CD4-positive, alpha-beta T cell treated with Interferon gamma for 1 hour (primary cell): Measurements from ENCODE around the gene POLR2A.
A peak's percentile ranks its signal among the peaks of the same experiment; 100 is the strongest.

Source experiments
- DNase-seq: peaks from one replicate; pipeline ENCODE4 v3.0.0-alpha.2; 2020

POLR2A gene

DNA sequence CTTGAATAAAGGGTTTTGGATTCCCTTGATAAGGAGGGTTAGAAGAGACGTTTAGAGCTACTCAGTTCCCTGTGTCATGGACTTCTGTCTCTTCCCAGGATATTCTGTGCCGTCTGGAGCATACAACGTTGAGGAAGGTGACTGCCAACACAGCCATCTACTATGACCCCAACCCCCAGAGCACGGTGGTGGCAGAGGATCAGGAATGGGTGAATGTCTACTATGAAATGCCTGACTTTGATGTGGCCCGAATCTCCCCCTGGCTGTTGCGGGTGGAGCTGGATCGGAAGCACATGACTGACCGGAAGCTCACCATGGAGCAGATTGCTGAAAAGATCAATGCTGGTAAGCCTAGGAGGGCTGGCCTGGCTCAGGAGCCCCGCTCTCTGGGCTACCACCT is 24.7 kb downstream of the POLR2A start:
- DNase-seq: no peak

DNA sequence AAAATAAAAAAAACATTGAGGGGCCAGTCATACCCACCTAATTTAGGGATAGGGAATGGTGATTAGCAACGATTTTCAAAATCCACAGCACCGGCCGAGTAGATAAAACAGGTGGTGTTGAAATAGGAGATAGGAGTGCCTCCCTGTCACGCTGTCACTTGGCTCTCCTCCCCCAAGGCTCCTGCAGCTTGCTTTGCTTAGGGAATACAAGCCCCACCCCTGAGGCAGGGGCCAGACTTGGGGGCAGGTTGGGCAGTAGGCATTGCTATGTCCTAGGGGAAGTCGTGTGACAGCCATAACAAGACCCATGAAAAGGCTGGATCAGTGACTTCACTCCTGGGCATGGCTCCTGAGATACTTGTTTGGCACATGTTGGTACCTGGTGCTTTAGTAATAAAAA is 25.8 kb downstream of the POLR2A start:
- no peak for DNase-seq

DNA sequence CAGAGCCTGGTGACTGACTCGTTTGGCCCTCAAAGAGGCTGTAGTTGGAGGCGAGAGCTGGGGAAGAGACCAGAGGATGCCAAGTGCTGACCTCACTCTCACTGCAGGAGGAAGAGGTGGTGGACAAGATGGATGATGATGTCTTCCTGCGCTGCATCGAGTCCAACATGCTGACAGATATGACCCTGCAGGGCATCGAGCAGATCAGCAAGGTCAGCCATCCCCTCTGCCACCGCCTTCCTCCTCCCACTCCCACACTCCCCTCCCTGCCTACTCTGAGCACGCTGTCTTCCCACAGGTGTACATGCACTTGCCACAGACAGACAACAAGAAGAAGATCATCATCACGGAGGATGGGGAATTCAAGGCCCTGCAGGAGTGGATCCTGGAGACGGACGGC is 26.9 kb downstream of the POLR2A start:
- DNase-seq: no peak

DNA sequence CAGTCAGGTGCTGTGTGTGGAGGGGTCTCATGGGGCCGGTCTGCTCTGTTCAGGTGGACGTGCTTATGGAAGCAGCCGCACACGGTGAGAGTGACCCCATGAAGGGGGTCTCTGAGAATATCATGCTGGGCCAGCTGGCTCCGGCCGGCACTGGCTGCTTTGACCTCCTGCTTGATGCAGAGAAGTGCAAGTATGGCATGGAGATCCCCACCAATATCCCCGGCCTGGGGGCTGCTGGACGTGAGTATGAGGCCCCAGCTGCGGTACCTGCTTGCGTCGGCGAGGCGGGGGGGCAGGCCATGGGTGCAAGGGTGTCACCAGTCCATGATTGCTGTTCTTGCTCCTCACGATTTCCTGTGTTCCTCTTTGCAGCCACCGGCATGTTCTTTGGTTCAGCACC is 27.9 kb downstream of the POLR2A start:
- no peak for DNase-seq

DNA sequence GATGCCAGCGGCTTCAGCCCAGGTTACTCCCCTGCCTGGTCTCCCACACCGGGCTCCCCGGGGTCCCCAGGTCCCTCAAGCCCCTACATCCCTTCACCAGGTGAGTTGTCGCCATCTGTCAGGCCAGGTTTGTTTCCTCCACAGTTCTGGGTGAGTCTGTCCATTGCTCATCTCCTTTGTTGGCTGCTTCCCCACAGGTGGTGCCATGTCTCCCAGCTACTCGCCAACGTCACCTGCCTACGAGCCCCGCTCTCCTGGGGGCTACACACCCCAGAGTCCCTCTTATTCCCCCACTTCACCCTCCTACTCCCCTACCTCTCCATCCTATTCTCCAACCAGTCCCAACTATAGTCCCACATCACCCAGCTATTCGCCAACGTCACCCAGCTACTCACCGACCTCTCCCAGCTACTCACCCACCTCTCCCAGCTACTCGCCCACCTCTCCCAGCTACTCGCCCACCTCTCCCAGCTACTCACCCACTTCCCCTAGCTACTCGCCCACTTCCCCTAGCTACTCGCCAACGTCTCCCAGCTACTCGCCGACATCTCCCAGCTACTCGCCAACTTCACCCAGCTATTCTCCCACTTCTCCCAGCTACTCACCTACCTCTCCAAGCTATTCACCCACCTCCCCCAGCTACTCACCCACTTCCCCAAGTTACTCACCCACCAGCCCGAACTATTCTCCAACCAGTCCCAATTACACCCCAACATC is 28.8 kb downstream of the POLR2A start:
- DNase-seq: no peak

DNA sequence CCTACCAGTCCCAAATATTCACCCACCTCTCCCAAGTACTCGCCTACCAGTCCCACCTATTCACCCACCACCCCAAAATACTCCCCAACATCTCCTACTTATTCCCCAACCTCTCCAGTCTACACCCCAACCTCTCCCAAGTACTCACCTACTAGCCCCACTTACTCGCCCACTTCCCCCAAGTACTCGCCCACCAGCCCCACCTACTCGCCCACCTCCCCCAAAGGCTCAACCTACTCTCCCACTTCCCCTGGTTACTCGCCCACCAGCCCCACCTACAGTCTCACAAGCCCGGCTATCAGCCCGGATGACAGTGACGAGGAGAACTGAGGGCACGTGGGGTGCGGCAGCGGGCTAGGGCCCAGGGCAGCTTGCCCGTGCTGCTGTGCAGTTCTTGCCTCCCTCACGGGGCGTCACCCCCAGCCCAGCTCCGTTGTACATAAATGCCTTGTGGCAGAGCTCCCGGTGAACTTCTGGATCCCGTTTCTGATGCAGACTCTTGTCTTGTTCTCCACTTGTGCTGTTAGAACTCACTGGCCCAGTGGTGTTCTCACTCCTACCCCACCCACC is 29.8 kb downstream of the POLR2A start:
- DNase-seq: no peak

DNA sequence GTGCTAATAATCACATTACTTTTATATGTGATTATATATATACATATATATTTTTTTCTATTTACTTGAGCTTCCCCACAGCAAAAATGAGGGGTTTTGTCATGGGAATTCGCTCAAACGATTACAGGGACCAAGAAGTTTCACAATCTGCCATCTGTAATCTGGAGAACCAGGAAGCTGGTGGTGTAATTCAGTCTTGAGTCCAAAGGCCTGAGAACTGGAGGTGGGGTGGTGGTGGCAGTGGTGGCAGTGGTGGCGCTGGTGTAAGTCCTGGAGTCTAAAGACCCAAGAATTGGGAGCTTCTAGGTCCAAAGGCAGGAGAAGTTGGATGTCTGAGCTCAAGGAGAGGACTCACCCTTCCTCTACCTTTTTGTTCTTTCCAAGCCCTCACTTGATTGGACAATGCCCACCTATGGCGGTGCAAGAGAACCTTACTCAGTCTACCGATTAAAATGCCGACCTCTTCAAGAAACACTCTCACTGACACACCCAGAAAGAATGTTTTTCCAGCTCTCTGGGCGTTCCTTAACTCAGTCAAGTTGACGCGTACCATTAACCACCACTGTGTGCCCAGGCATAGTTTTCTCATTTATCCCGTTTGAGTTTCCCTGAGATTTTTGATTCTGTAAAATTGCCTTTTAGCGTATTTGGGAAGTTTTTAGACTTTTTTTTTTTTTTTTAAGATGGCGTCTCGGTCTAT is 31.9 kb downstream of the POLR2A start:
- DNase-seq: no peak

DNA sequence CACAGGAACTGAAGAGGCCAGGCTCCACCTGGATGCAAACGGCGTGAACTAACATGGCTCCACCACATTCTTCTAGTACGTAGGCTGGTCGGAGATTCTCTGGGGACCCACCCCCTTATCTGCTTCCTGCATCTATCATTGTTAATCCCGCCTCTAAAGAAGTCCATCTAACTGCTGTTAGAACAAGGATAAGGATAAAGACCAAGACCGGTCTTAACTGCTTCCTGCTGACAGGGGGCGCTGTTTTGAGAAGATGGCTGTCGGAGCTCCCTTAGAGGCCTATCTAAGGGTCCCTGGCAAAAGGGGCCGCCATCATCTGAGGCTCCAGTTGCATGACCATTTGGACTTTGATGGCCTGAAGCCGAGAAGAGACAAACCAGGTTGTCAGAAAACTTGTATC is 38.9 kb downstream of the POLR2A start:
- DNase-seq: peak; percentile 29

DNA sequence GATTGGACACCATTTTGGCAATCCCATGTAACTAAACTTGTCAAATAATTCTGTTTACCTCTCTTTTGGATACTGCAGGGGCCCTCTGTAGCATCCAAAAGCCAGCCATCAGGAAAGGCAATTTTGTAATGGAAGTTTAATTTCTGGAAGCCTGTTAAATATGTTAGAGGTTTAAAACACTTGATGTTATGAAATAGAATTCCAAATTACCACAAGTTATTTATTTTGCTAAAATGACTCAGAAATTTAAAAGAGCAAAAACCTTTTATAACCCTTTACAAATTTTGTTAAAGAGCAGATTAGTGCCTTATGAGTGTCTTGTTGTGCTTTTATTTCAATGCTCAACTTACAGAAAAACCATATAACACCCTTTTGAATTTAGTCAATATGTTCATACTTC is 44.7 kb downstream of the POLR2A start:
- DNase-seq: no peak

DNA sequence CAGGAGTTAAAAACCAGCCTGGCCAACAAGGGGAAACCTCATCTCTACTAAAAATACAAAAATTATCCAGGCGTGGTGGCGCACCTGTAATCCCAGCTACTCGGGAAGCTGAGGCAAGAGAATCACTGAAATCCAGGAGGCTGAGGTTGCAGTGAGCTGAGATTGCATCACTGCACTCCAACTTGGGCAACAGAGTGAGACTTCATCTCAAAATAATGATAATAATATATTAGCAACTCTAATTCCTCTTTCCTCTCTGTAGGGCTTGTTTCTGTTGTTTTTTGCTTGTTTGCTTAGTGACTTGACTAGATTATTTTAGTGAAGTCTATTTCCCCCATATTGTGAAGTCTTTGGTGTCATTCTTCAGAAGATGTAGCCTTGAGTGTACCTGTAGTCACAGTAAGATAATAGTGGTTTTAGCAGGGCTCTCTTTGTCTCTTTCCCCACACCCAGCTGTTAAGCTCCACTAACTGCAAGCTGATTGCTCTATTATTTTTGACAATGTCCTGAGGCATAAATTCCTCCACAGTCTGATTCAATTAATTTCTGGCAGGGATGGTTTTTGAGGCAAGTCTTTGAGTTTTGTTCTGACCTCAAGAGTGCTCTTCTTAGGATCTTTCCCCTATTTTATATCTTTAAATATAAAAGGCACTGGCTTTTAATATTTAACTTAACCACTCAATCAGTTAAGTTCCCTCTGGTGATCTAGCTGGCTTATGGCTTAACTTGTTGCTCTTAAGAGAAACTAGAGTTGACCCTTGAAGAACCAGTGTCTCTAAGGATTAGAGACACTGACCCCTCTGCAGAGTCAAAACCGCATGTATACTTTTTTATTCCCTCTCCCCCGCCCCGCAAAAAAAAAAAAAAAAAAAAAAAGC is 46.1 kb downstream of the POLR2A start:
- DNase-seq: no peak

DNA sequence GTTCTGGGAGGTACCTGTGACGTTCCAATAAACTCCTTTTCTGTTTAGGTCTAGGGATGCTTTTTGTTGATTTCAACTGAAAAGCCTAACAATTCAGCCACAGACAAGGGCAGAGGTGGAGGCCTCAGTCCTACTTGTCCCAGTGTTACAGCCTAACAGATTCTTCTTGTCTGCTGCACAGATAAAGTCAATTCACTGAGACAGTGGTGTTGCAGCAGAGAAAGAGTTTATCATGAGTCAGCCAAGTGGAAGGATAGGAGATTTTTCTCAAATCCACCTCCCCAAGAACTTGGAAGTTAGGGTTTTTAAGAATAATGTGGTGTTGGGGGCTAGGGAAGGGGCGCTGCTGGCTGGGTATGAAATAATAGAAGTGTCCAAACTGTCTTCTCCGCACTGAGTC is 53.9 kb downstream of the POLR2A start:
- DNase-seq: no peak

DNA sequence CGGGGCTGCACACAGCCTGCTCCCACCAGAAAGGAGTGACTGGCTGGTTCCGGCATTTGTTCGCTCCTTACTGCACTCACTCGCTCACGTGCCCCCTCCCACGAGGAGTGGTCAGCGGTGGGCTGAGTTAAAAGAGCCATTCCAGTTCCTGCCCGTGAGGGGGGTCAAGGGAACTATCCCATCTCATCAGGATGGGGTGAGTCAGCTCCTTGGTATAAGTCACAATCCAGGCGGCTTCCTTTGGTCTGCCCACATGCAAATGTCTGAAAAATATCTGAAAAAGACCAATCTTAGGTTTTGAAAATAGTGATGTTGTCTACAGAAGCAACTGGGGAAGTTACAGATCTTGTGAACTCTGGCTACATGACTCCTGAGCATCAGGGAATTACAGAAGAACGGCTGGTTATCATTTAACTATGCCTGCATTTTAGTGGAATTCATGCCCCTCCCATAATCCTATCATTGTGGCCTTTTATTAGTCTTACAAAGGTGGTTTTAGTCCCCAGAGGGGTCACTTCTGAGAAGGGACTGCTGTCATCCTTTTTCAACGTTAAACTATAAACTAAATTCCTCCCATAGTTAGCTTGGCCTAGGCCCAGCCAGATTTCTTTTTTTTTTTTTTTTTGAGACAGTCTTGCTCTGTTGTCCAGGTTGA is 54.9 kb downstream of the POLR2A start:
- no peak for DNase-seq

DNA sequence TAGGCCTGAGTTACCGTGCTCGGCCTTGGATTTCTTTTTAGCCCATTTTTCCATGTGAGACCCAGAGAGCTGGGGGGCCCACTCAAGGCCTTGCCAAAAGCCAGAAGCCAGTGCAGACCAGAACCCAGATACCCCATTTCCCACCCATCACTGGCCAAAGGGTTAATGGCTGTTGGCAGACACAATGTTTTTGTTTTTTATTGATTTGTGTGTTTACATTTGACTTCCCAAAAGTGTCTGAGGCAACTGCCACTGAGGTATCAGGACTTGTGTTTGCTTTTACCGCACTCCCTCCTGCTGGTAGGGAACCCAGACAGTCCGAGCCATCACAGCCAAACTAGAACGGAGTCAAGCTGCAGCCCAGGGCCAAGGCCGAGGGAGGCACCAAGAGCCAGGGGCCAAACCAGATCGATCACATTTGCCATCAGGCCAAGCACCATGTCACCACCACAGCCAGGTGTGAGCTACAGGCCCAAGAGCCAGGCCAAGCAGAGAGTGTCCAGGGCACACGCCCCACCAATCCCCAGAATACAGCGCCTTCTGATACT is 57.0 kb downstream of the POLR2A start:
- no peak for DNase-seq

DNA sequence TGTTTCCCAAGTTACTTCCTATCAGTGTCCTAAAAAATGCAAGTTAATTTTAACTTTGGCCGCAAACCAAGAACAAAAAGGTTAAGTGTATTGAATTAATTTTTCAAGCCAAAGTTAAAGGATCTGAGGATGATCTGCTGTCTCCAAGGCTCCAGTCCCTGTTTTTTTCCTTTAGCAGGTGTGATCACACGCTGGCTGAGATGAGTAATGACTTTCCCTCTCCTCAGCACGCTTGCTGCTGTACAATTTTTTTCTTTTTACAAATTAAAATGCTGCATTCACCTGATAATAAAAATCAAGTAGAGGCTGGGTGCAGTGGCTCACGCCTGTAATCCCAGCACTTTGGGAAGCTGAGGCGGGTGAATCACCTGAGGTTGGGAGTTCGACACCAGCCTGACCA is 60.7 kb downstream of the POLR2A start:
- no peak for DNase-seq

DNA sequence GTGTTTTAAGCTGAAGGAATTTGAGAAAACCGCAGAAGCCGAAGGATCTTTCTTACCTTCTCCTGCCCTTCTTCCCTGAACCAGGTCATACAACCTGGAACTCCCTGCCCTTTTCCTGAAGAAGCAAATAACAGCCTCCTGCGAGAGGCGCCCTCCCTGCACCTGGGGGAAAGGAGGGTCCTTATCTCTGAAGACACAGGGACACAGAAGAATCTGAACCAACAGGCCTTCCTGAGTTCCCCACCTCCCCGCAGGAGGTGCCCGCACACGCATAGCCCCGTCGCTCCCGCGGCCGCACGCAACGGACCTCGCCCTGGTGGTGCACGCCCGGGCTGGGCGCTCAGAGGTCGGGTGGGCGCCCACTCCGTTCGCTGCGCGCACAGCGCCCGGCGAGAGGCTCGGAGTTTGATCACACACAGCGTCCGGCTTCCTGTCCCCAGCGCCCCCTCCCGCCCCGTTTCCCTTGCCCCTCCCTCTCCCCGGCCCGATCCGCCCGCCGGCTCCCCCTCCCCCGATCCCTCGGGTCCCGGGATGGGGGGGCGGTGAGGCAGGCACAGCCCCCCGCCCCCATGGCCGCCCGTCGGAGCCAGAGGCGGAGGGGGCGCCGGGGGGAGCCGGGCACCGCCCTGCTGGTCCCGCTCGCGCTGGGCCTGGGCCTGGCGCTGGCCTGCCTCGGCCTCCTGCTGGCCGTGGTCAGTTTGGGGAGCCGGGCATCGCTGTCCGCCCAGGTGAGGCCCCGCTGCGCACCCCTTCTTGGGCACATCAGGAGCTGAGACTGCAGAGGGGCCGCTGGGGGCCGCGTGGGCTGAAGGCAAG is 64.6 kb downstream of the POLR2A start, which contains the start of gene TNFSF12:
TSS of gene TNFSF12 (plus strand) at position 474 of the 816 bp plus-strand sequence. CDS start at position 570, 96 bp downstream.
- peak; percentile 25 for DNase-seq
